Astrocyte of the cerebellum (primary cell): ENCODE results near the gene PTPRM.

Experiments used
- DNase-seq: peaks from one replicate; pipeline ENCODE4 v3.0.0-alpha.2; 2011; ENCODE audit warnings: low read depth
- H3K4me3 ChIP-seq: 2 replicates; pipeline ENCODE4 v1.5.1; 2011; ENCODE audit warnings: mild to moderate bottlenecking, low read depth, low read length, moderate library complexity
- CTCF ChIP-seq: IDR thresholded peaks from 2 replicates; pipeline ENCODE4 v1.5.1; 2012; ENCODE audit warnings: low read length, low read depth, moderate library complexity, mild to moderate bottlenecking; ENCODE audit errors: missing control alignments
- in situ Hi-C: cut with HindIII; loops from 2 replicates; pipeline ENCODE4 v1.10.0; 2017; ENCODE audit warnings: low sequenced_read_pairs

The PTPRM gene

GRCh38 chr18:7647500-7647899, 80.4 kb downstream of the PTPRM start:
- in situ Hi-C loops: no loop called here
- H3K4me3 ChIP-seq: no peak overlapping the region
- no peak for TF ChIP-seq CTCF
- no peak for DNase-seq

- no peak for TF ChIP-seq CTCF
- no peak overlapping the region for H3K4me3 ChIP-seq
- in situ Hi-C loops: no loop called here
- no peak for DNase-seq
These were observed 89.9 kb downstream of the PTPRM start for GRCh38 chr18:7657050-7657449.

GRCh38 chr18:7657937-7658336, 90.8 kb downstream of the PTPRM start:
- no peak for TF ChIP-seq CTCF

GRCh38 chr18:7658701-7659100, 91.6 kb downstream of the PTPRM start:
- TF ChIP-seq CTCF: no peak
- no peak for DNase-seq
- in situ Hi-C loops: no loop called here
- no peak overlapping the region for H3K4me3 ChIP-seq

More at GRCh38 chr18:7657937-7658336, 90.8 kb downstream of the PTPRM start:
- no peak overlapping the region for H3K4me3 ChIP-seq
- in situ Hi-C loops: no loop called here
- DNase-seq: no peak

- no peak for DNase-seq
- H3K4me3 ChIP-seq: no peak overlapping the region
- no peak for TF ChIP-seq CTCF
- in situ Hi-C loops: no loop called here
These were observed 94.1 kb downstream of the PTPRM start for GRCh38 chr18:7661207-7661606.

- no peak overlapping the region for H3K4me3 ChIP-seq
- in situ Hi-C loops: no loop called here
- no peak for TF ChIP-seq CTCF
- no peak for DNase-seq
These were observed 95.8 kb downstream of the PTPRM start for GRCh38 chr18:7662866-7663265.
